ENCODE measurements around the gene BUB1B.
"Not testable (repeated sequence)": the region's sequence is repeated elsewhere in the genome, so short reads cannot be mapped to it uniquely, and the experiment has no call there.

Gene BUB1B

GRCh38 chr15:40160689-40161688, at the start of gene BUB1B:
BUB1B (plus strand) TSS chr15:40161069; CDS start chr15:40161221, 152 bp downstream.
- peak; percentile 93 to 97 for DNase-seq (ENCODE audit: low spot score in 2 of 2)
- Histone ChIP-seq H3K36me3 (replicated peaks) (peaks cover 24% of the 10 kb centered on the region), H3K4me1 (peaks cover 10% of the 10 kb centered on the region), H3K9me3 (no peaks in the 10 kb centered on the region), H3K4me3 (peak within 1 kb of the TSS; percentile 85), H3K27me3 (ENCODE audit: low read depth) (no peaks in the 10 kb centered on the region)
- in situ Hi-C loops (cut with MboI; ENCODE audit: low sequenced_read_pairs) = loop anchor here (5.0 kb wide), 1 partner anchor 114 kb away; no protein-coding TSS in a partner anchor

- no peak overlapping the region for H3K4me3 ChIP-seq
- no peaks in the 10 kb centered on the region for H3K36me3 ChIP-seq (replicated peaks)
- peaks cover 16% of the 10 kb centered on the region for H3K4me1 ChIP-seq
- H3K27me3 ChIP-seq (ENCODE audit: low read depth) = no peaks in the 10 kb centered on the region
- DNase-seq (ENCODE audit: low spot score in 2 of 2) = no peak
- in situ Hi-C loops (cut with MboI; ENCODE audit: low sequenced_read_pairs) = no loop called here
- H3K9me3 ChIP-seq = no peaks in the 10 kb centered on the region
These were observed 49.0 kb upstream of the BUB1B start for GRCh38 chr15:40111888-40112287.

GRCh38 chr15:40112789-40113188, 48.1 kb upstream of the BUB1B start:
- H3K9me3 ChIP-seq = no peaks in the 10 kb centered on the region
- H3K4me1 ChIP-seq = peaks cover 7% of the 10 kb centered on the region
- no peaks in the 10 kb centered on the region for H3K27me3 ChIP-seq (ENCODE audit: low read depth)
- no peak overlapping the region for H3K4me3 ChIP-seq
- DNase-seq (ENCODE audit: low spot score in 2 of 2) = no peak
- H3K36me3 ChIP-seq (replicated peaks) = no peaks in the 10 kb centered on the region
- in situ Hi-C loops (cut with MboI; ENCODE audit: low sequenced_read_pairs) = no loop called here

- no peaks in the 10 kb centered on the region for H3K27me3 ChIP-seq (ENCODE audit: low read depth)
- H3K4me3 ChIP-seq = no peak overlapping the region
- no peaks in the 10 kb centered on the region for H3K36me3 ChIP-seq (replicated peaks)
- H3K9me3 ChIP-seq = no peaks in the 10 kb centered on the region
- peaks cover 5% of the 10 kb centered on the region; the same call in 1 of the 2 replicates for H3K4me1 ChIP-seq
- no peak for DNase-seq (ENCODE audit: low spot score in 2 of 2)
- in situ Hi-C loops (cut with MboI; ENCODE audit: low sequenced_read_pairs) = no loop called here
These were observed 46.7 kb upstream of the BUB1B start for GRCh38 chr15:40114218-40114617.

DNA sequence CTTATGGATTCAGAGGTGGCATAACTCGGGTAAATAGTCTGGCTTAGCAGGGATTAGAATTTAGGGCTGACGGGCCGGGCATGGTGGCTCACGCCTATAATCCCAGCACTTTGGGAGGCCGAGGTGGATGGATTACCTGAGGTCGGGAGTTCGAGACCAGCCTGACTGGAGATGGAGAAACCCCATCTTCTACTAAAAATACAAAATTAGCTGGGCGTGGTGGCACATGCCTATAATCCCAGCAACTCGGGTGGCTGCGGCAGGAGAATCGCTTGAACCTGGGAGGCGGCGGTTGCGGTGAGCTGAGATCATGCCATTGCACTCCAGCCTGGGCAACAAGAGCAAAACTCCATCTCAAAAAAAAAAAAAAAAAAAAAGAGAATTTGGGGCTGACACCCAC, 45.8 kb upstream of the BUB1B start:
- not testable (repeated sequence) for H3K4me1 ChIP-seq; H3K27me3 ChIP-seq (ENCODE audit: low read depth); H3K4me3 ChIP-seq

GRCh38 chr15:40115670-40116093, 45.2 kb upstream of the BUB1B start:
- Histone ChIP-seq H3K4me1 (no peaks in the 10 kb centered on the region), H3K4me3 (no peak overlapping the region)
- no peak for DNase-seq (ENCODE audit: low spot score in 2 of 2)

More for the DNA sequence above, 45.8 kb upstream of the BUB1B start:
- H3K36me3 ChIP-seq (replicated peaks); DNase-seq (ENCODE audit: low spot score in 2 of 2); H3K9me3 ChIP-seq; in situ Hi-C loops (cut with MboI; ENCODE audit: low sequenced_read_pairs): not testable (repeated sequence)

GRCh38 chr15:40118473-40118872, 42.4 kb upstream of the BUB1B start:
- H3K36me3 ChIP-seq (replicated peaks) = no peaks in the 10 kb centered on the region
- no peak overlapping the region for H3K4me3 ChIP-seq
- no peak for DNase-seq (ENCODE audit: low spot score in 2 of 2)
- no peaks in the 10 kb centered on the region for H3K9me3 ChIP-seq
- in situ Hi-C loops (cut with MboI; ENCODE audit: low sequenced_read_pairs) = no loop called here
- H3K4me1 ChIP-seq = no peaks in the 10 kb centered on the region; the same call in 1 of the 2 replicates
- H3K27me3 ChIP-seq (ENCODE audit: low read depth) = no peaks in the 10 kb centered on the region

More at GRCh38 chr15:40115670-40116093, 45.2 kb upstream of the BUB1B start:
- in situ Hi-C loops (cut with MboI; ENCODE audit: low sequenced_read_pairs) = no loop called here
- H3K9me3 ChIP-seq = no peaks in the 10 kb centered on the region
- H3K27me3 ChIP-seq (ENCODE audit: low read depth) = no peaks in the 10 kb centered on the region
- no peaks in the 10 kb centered on the region for H3K36me3 ChIP-seq (replicated peaks)

GRCh38 chr15:40121911-40122638, 38.8 kb upstream of the BUB1B start:
- H3K27me3 ChIP-seq (ENCODE audit: low read depth) = peaks cover 5% of the 10 kb centered on the region; the same call in 1 of the 2 replicates
- H3K4me3 ChIP-seq = no peak overlapping the region
- no peaks in the 10 kb centered on the region; the same call in 1 of the 2 replicates for H3K4me1 ChIP-seq
- in situ Hi-C loops (cut with MboI; ENCODE audit: low sequenced_read_pairs) = no loop called here
- DNase-seq (ENCODE audit: low spot score in 2 of 2) = no peak
- no peaks in the 10 kb centered on the region for H3K36me3 ChIP-seq (replicated peaks)
- H3K9me3 ChIP-seq = no peaks in the 10 kb centered on the region

- H3K4me1 ChIP-seq; H3K36me3 ChIP-seq (replicated peaks); H3K4me3 ChIP-seq; in situ Hi-C loops (cut with MboI; ENCODE audit: low sequenced_read_pairs); DNase-seq (ENCODE audit: low spot score in 2 of 2); H3K9me3 ChIP-seq: not testable (repeated sequence)
- peaks cover 12% of the 10 kb centered on the region for H3K27me3 ChIP-seq (ENCODE audit: low read depth)
These were observed 37.9 kb upstream of the BUB1B start for GRCh38 chr15:40122989-40123388.

DNA sequence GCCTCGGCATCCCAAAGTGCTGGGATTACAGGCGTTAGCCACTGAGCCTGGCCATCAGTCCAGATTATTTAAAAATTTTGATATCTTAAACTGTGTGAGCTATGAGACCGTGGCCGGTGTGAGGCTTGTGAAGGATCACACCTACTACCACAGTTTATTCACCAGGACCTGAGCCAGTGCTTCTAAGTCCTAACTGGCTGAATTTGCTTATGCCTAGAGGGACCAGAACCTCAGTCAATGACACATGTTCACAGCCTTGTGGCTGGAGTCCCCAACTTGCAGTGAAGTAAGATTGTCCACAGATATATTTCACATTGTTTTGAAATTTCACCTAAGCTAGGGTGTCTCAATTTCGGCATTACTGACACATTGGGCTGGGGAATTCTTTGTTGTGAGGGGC, 37.0 kb upstream of the BUB1B start:
- H3K4me3 ChIP-seq; in situ Hi-C loops (cut with MboI; ENCODE audit: low sequenced_read_pairs): not testable (repeated sequence)

GRCh38 chr15:40124333-40124732, 36.5 kb upstream of the BUB1B start:
- in situ Hi-C loops (cut with MboI; ENCODE audit: low sequenced_read_pairs); H3K9me3 ChIP-seq; H3K4me1 ChIP-seq; H3K36me3 ChIP-seq (replicated peaks); DNase-seq (ENCODE audit: low spot score in 2 of 2); H3K4me3 ChIP-seq: not testable (repeated sequence)
- H3K27me3 ChIP-seq (ENCODE audit: low read depth) = peaks cover 17% of the 10 kb centered on the region

More for the DNA sequence above, 37.0 kb upstream of the BUB1B start:
- DNase-seq (ENCODE audit: low spot score in 2 of 2); H3K9me3 ChIP-seq; H3K36me3 ChIP-seq (replicated peaks); H3K4me1 ChIP-seq: not testable (repeated sequence)
- peaks cover 17% of the 10 kb centered on the region for H3K27me3 ChIP-seq (ENCODE audit: low read depth)

- peaks cover 17% of the 10 kb centered on the region for H3K27me3 ChIP-seq (ENCODE audit: low read depth)
- DNase-seq (ENCODE audit: low spot score in 2 of 2); in situ Hi-C loops (cut with MboI; ENCODE audit: low sequenced_read_pairs): not testable (repeated sequence)
These were observed 36.0 kb upstream of the BUB1B start for GRCh38 chr15:40124807-40125285.

DNA sequence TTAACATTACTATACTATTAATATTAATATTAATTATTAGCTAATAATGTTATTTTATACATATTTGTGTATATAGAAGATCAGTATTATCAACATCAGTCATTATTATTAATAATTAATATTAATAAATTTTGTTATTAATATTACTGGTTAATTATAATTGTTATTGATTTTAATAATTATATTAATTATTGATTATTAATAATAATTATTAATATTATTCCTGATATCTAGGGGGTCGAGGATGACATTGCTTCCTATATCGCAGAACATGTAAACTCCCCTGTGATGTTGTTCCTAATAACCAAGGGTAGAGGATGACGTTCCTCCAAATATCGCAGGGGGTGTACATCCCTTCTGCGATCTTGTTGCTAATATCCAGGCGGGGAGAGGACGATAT, 34.9 kb upstream of the BUB1B start:
- Histone ChIP-seq H3K27me3 (ENCODE audit: low read depth) (peaks cover 17% of the 10 kb centered on the region), H3K4me1 (no peaks in the 10 kb centered on the region; the same call in 1 of the 2 replicates), H3K4me3 (no peak overlapping the region), H3K36me3 (replicated peaks) (no peaks in the 10 kb centered on the region), H3K9me3 (no peaks in the 10 kb centered on the region)
- DNase-seq (ENCODE audit: low spot score in 2 of 2) = no peak
- in situ Hi-C loops (cut with MboI; ENCODE audit: low sequenced_read_pairs) = no loop called here

More at GRCh38 chr15:40124807-40125285, 36.0 kb upstream of the BUB1B start:
- not testable (repeated sequence) for H3K4me1 ChIP-seq; H3K9me3 ChIP-seq; H3K36me3 ChIP-seq (replicated peaks); H3K4me3 ChIP-seq
